Psoas muscle (tissue), 8 donors: Measurements from ENCODE around the gene IQCE. TPM values are rescaled to one million over a fixed set of nuclear protein-coding genes. Genes with fewer than 3 reads are reported as not detected.
A peak's percentile ranks its signal among the peaks of the same experiment; 100 is the strongest.

Source experiments
- ATAC-seq, 4 donors: fragments of 200-7000 bp; cut with Tn5 transposase; one replicate each; pipeline ENCODE4 v1.9.1; 2020; ENCODE audit warnings: moderate library complexity in 3 of 4, mild to moderate bottlenecking in 2 of 4
- DNase-seq, 2 donors: peaks; one replicate each; pipeline ENCODE4 v3.0.0-alpha.2; 2020
- H3K27ac ChIP-seq: fragments of 200-600 bp; one replicate; pipeline ENCODE4 v1.8.0; 2022
- H3K27me3 ChIP-seq, 3 donors: fragments of 200-600 bp in 1 of 3; one replicate each; pipeline versions ENCODE4 v1.6.1 to v1.8.0; 2013 to 2022; ENCODE audit warnings: low read length in 2 of 3, mild to moderate bottlenecking in 2 of 3, moderate library complexity in 1 of 3; ENCODE audit not compliant: insufficient read depth in 3 of 3
- H3K36me3 ChIP-seq, 2 donors: fragments of 200-600 bp in 1 of 2; one replicate each; pipeline versions ENCODE4 v1.6.1 to v1.8.0; 2013 to 2022; ENCODE audit warnings: low read depth in 1 of 2, mild to moderate bottlenecking in 1 of 2, moderate library complexity in 1 of 2; ENCODE audit not compliant: insufficient read depth in 1 of 2
- H3K4me1 ChIP-seq: fragments of 200-600 bp; one replicate; pipeline ENCODE4 v1.8.0; 2022
- H3K4me3 ChIP-seq: fragments of 200-600 bp; one replicate; pipeline ENCODE4 v1.8.0; 2022; ENCODE audit warnings: mild to moderate bottlenecking
- H3K9me3 ChIP-seq: fragments of 200-600 bp; one replicate; pipeline ENCODE4 v1.8.0; 2022
- CTCF ChIP-seq: fragments of 200-600 bp; IDR thresholded peaks from one replicate; pipeline ENCODE4 v1.8.0; 2022; ENCODE audit warnings: antibody characterized with exemption
- WGBS, 3 donors: extraction: QIAGEN DNeasy Blood & Tissue Kit; methylation state at CpG; one replicate each; pipeline versions ENCODE4 v1.1.6 to v1.1.7; 2013; 5-methylcytosine and 5-hydroxymethylcytosine counted together
- intact Hi-C, 2 donors: fragments of 100-400 bp; cut with DNase I; formaldehyde crosslinking; loops; one replicate each; pipeline versions ENCODE4 v1.11.0 to v1.14.2; 2022
- polyA plus RNA-seq, 3 donors: library from polyadenylated mRNA; stranded (reverse); fragments of 200-250 nt; gene quantifications; one replicate each; pipeline ENCODE4 v1.2.3, GENCODE V29; 2013
- total RNA-seq, 4 donors: library from RNA; stranded (reverse); fragmentation: NEBNext Ultra II Directional in 2 of 4; extraction: Animal tissue kit (Norgen Biotek cat#: 25700) in 2 of 4; gene quantifications; one replicate each; pipeline versions ENCODE4 v1.2.1 to v1.2.4, GENCODE V29; 2021 to 2023
- donor health status: healthy with polysubstance abuse.
- donor health status: DM: no; HTN: no; CAD: no; lungs with moderate emphysema.
- donor health status: Bipolar disorder and iron deficiency.
- donor health status: healthy.
- donor health status: DM: yes; HTN: yes; CAD: no.
- donor health status: DM: no; HTN: no; CAD: no.
- donor health status: DM: no; HTN: no; CAD: no.
- donor health status: DM: yes; HTN: yes; CAD: no.

The IQCE gene
- total and polyA plus RNA-seq, 7 donors = 2.4 to 9.6 (median 6.6) TPM

GRCh38 chr7:2601907-2602306 is 43.1 kb downstream of the IQCE start:
- DNase-seq = no peak
- intact Hi-C loops = no loop called here

GRCh38 chr7:2602406-2603043 is 43.7 kb downstream of the IQCE start:
- H3K4me1 ChIP-seq = no peaks in the 10 kb centered on the region
- H3K4me3 ChIP-seq = no peak overlapping the region
- DNase-seq (no peak), ATAC-seq (peak in 1 of 4 donors; percentile 19)
- H3K9me3 ChIP-seq = no peaks in the 10 kb centered on the region
- no peak for TF ChIP-seq CTCF
- WGBS, 3 donors = 79 to 87% (median 82%) methylated on average over 18 to 19 of the region's 19 CpGs
- intact Hi-C loops = no loop called here
- no peak overlapping the region for H3K27ac ChIP-seq
- H3K36me3 ChIP-seq = peaks cover 0 to 38% of the 10 kb centered on the region in 2 donors
- H3K27me3 ChIP-seq = no peaks in the 10 kb centered on the region

More at GRCh38 chr7:2601907-2602306, 43.1 kb downstream of the IQCE start:
- no peak overlapping the region for H3K4me3 ChIP-seq
- H3K36me3 ChIP-seq = peaks cover 0 to 43% of the 10 kb centered on the region in 2 donors
- H3K27me3 ChIP-seq = no peaks in the 10 kb centered on the region
- WGBS, 3 donors = 91 to 97% (median 93%) methylated on average over 11 of the region's 11 CpGs
- no peaks in the 10 kb centered on the region for H3K4me1 ChIP-seq
- H3K9me3 ChIP-seq = no peaks in the 10 kb centered on the region
- no peak for TF ChIP-seq CTCF
- H3K27ac ChIP-seq = no peak overlapping the region
- ATAC-seq = no peak

- no peak overlapping the region for H3K27ac ChIP-seq
- H3K9me3 ChIP-seq = no peaks in the 10 kb centered on the region
- no peaks in the 10 kb centered on the region for H3K4me1 ChIP-seq
- no peaks in the 10 kb centered on the region for H3K27me3 ChIP-seq
- no peak for TF ChIP-seq CTCF
- WGBS, 3 donors = 89 to 95% (median 95%) methylated on average over 35 of the region's 35 CpGs
- DNase-seq (no peak), ATAC-seq (no peak)
- intact Hi-C loops = no loop called here
- H3K36me3 ChIP-seq = peaks cover 0 to 31% of the 10 kb centered on the region in 2 donors
- H3K4me3 ChIP-seq = no peak overlapping the region
Observed at GRCh38 chr7:2603044-2603965, 44.5 kb downstream of the IQCE start.

- H3K4me1 ChIP-seq = no peaks in the 10 kb centered on the region
- no peaks in the 10 kb centered on the region for H3K9me3 ChIP-seq
- 93 to 97% (median 95%) methylated on average over 29 of the region's 29 CpGs for WGBS, 3 donors
- no peak overlapping the region for H3K27ac ChIP-seq
- DNase-seq = no peak
- ATAC-seq = no peak
- H3K4me3 ChIP-seq = no peak overlapping the region
- peaks cover 0 to 17% of the 10 kb centered on the region in 2 donors for H3K36me3 ChIP-seq
- TF ChIP-seq CTCF = no peak
- H3K27me3 ChIP-seq = no peaks in the 10 kb centered on the region
- intact Hi-C loops = no loop called here
Observed at GRCh38 chr7:2604608-2605174, 45.9 kb downstream of the IQCE start.
